HG03565 (cell line): ENCODE data around the gene NCOA5.
"Not testable (repeated sequence)": the region's sequence is repeated elsewhere in the genome, so short reads cannot be mapped to it uniquely, and the experiment has no call there.

Experiments used
- ATAC-seq: cut with Tn5 transposase; IDR thresholded peaks from one replicate; pipeline ENCODE4 v1.9.1; 2021; ENCODE audit warnings: mild to moderate bottlenecking, moderate library complexity; ENCODE audit not compliant: unreplicated experiment

Gene NCOA5

DNA sequence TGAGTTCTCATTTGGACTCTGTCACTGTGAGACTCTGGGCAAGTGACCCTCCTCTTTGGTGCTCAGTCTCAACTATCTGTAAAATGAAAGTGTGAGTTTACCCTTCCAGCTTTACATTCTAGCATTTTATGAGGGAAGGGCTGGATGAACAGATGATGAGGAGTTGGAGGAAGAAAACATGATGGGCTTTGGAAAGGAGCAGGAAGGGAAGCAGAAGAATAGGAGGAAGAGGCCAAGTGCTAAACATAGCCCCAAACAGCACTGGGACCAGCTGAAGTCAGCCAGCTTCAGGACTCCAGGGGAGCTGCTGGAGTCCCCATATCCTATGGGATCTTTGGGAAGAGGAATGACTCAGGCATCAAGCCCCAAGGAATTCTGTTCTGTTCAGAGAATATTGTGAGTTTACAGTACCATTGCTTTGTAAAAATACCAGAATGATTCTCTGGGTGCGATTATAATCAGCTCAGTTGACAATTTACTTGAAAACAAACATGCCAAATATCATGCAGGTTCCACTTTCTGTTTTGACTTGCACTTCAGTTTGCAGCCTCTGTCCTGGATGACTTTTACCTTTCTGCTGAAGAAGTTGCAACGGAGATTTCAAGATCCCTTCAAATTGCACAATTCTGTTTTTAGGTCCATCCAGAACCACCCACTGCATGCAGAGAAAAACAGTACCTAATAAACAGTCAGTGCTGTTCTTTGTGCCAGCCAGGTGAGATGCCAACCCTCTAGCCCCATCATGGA lies 31.6 kb upstream of the NCOA5 start:
- no peak for ATAC-seq

DNA sequence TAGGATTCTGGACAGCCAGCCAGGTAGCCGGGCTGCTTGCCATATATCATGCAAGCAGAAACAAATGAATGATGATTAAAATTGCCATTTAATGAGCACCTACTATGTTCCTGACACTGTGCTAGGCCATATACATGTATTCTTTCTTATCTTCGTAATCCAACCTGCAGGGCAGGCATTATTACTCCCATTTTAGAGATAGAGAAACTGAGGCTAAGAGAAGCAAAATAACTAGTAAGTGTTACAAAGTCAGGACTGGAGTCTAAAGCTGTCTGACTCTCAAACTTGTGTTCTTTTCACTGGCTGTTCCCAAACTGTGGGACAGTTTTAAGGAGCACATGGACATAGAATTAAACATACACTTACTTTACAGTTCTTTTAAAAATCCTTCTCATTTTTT lies 30.4 kb upstream of the NCOA5 start:
- no peak for ATAC-seq

DNA sequence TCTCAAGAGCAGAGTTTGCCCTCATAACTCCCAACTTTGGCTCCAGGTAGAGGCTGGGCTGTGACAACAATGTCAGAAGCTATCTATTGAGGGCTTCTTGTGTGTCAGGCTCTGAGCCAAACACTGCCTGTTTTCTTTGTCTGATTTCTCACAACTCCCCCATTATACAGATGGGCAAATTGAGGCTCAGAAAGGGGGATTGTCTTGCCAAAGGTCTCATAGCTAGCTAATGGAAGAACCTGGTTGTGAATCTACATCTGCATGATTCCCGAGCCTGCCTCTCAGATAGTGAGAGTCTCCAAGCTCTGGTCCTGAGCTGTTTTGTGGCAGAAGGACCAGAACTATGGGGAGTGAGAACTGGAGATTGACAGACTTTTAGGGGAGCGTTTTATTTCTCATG lies 29.8 kb upstream of the NCOA5 start:
- no peak for ATAC-seq

DNA sequence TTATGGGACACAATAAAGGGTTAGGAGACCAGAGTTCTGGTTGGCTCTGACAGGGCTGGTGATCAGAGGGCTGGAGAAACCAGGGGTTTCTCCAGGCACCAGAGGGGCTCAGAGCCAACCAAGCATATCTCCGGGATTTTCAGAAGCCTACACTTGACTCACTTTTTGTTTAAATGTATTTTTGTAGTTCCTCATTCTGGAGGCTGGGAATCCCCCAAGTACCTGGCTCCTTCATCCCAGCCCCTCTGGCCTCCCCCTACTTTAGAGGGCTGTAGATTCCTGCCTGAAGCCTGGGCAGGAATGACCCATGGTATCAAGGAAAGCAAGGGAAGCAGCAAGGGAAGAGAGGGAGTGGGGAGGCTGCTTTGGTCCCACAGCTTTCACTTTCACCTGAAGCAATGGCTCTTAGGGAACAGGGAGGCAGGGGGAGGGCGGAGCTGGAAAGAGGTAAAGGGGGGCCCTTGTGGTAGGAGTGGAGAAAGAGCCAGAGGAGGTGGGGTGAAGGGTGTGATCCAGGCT lies 29.3 kb upstream of the NCOA5 start:
- ATAC-seq = no peak

GRCh38 chr20:46118481-46119020 lies 28.8 kb upstream of the NCOA5 start:
- ATAC-seq = no peak

DNA sequence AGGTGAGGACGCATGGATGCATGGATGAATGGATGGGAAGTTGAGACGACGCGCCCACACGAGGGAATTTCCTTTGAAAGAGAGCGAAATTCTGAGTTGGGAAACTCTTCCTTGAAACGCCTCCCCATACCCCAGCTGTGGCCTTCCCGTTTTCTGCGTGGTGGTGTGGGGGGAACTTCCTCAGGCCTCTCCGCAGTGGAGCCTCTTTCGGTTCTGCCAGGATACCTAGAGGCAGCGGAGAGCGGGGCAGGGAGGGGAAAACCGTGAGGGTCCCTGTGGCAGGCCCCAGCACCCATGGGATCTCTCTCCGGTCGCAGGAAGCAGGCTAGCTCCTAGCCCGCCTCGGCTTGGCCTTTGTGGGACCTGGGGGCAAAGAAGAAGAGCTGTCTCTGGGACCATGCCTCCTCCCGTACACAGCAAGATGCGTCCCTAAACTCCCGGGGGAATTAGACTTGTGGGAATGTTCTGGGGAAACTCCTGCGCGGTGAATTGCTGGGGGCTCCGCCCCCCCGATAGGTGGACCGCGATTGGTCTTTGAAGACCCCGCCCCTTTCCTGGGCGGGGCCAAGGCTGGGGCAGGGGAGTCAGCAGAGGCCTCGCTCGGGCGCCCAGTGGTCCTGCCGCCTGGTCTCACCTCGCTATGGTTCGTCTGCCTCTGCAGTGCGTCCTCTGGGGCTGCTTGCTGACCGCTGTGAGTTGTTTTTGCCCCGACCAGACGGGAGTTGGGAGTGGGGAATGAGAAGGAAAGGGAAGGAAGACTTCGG lies 28.1 kb upstream of the NCOA5 start, which contains the start of gene CD40:
CD40 (plus strand) TSS at position 611 of the 764 bp plus-strand sequence; CDS start at position 641, 30 bp downstream.
- ATAC-seq = peak; percentile 49

GRCh38 chr20:46114449-46114848 lies 24.7 kb upstream of the NCOA5 start:
- ATAC-seq = no peak

DNA sequence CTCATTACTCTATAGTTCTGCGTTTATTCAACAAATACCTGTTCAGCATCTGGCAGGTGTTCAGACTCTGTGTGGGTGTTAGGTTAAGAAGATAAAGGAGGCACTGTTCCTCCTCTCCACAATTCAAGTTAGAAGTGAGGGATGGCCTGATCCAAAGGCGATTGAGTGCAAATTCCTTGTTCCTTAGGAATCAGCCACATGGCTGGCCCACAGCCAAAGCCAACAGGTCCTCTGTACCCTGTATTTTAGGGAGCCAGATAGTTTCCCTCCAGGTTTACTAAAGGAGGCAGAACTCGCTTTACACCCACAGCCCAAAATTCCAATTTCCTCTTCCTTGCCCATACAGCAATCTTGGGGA lies 23.3 kb upstream of the NCOA5 start:
- no peak for ATAC-seq

- no peak for ATAC-seq
Observed at GRCh38 chr20:46112430-46113112, 22.8 kb upstream of the NCOA5 start.

GRCh38 chr20:46111836-46112212 lies 22.1 kb upstream of the NCOA5 start:
- ATAC-seq = no peak

DNA sequence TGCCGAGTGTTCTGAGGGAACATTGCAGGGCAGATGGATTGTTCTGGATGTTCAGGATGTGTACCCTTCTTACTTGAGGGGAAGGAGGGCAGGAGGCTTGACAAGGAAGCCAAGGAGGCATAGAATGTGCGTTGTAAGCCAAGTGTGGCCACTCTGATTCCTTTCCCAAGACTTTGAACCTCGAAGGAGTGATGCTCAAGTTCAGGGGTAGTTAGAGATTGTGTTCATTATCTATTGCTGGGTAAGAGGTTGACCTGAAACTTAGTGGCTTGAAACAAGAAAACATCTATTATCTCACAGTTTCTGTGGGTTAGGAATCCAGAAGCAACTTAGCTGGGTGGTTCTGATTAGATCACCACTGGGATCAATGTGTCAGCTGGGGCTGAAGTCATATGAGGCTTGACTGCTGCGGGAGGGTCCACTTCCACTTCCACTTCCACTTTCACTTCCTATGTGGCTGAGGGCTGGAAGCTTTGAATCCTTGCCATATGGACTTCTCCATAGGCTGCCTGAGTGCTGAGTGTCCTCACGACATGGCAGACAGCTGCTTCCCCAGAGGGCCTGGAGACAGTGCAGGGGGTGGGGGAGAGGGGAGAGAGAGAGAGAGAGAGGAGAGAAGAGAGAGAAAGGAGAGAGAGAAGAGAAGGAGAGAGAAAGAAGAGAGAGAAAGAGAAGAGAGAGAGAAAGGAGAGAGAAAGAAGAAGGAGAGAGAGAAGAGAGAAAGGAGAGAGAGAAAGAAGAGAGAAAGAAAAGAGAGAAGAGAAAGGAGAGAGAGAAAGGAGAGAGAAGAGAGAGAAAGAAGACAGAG lies 21.5 kb upstream of the NCOA5 start:
- peak; percentile 49 for ATAC-seq

- no peak for ATAC-seq
Observed at GRCh38 chr20:46108976-46109375, 19.2 kb upstream of the NCOA5 start.

DNA sequence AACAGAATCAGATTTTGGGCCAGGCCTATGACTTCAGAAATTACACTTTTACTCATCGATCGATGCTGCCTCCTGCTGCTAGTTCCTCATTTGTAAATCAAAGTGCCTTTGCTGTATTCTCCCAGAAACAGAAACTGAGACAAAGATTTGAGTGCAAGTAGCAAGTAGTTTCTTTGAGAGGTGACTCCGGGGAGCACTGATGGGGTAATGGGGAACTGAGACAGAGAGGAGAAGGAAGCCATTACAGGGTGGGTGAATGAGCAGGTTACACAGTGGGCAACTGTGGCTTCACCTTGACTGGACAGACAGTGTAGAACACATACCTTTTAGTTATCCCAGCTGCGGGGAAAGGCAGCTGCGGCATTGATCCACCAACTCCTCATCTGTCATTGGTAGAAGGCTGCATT lies 18.7 kb upstream of the NCOA5 start:
- peak; percentile 71 for ATAC-seq

DNA sequence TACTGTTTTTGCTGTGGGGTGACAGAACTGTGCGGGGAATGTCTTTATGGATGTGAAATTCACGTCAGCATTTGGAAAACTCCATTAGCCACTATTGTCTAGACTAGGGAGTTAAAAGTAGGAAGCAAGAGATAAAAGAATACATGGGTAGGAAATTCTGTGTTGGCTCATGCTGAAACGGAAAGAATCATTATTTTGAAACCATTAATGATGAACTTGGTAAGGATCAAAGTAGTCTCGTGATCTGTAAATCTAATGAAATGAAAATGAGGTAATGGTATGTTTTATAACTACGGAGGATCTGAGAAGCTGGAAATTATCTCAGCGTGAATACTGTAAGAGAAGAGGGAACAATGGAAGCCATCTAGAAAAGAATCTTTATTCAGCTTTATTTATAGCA lies 17.3 kb upstream of the NCOA5 start:
- ATAC-seq = no peak

- ATAC-seq = no peak
Observed at GRCh38 chr20:46104262-46104661, 14.5 kb upstream of the NCOA5 start.

- ATAC-seq = no peak
Observed at GRCh38 chr20:46102940-46103339, 13.2 kb upstream of the NCOA5 start.

GRCh38 chr20:46101957-46102356 lies 12.2 kb upstream of the NCOA5 start:
- ATAC-seq = no peak

DNA sequence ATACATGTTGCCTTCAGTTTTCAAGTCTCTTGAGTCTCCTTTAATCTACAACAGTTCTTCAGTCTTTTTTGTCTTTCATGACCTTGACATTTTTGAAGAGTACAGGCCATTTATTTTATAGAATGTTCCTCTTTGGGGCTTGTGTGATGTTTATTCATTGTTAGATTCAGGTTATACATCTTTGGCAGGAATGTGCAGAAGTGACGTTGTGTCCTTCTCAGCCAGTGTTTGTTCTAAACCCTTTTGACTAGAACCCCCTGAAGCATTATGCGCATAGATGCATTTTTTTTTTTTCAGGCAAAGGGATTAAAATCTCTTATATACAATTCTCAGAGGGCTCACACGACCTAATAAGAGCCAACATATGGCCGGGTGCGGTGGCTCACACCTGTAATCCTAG lies 11.2 kb upstream of the NCOA5 start:
- ATAC-seq = no peak

DNA sequence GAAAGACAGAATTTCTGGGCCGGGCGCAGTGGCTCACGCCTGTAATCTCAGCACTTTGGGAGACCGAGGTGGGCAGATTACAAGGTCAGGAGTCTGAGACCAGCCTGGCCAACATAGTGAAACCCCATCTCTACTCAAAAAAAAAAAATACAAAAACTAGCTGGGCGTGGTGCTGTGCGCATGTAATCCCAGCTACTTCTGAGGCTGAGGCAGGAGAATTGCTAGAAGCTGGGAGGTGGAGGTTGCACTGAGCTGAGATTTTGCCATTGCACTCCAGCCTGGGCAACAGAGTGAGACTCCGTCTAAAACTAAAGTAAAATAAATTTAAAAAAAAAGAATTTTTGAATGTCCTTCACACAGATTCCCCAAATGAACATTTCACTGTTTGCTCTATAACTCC lies 10.7 kb upstream of the NCOA5 start:
- ATAC-seq = not testable (repeated sequence)

- no peak for ATAC-seq
Observed at GRCh38 chr20:46099491-46100287, 9.9 kb upstream of the NCOA5 start.
